Spleen (tissue), 11 donors: Measurements from ENCODE around the gene NR1H3. TPM values are rescaled to one million over a fixed set of nuclear protein-coding genes. Genes with fewer than 3 reads are reported as not detected.

Source experiments
- DNase-seq: peaks from one replicate; pipeline ENCODE4 v3.0.0-alpha.2; 2020
- H3K27ac ChIP-seq, 8 donors: fragments of 200-600 bp; sonication (generic) in 7 of 8; 1 replicate in 4 of 8; 2 replicates in 4 of 8; pipeline versions ENCODE4 v1.5.0 to v1.8.0; 2016 to 2021; ENCODE audit warnings: inconsistent platforms in 4 of 8, mild to moderate bottlenecking in 4 of 8, moderate library complexity in 1 of 8
- H3K27me3 ChIP-seq, 7 donors: fragments of 200-600 bp; sonication (generic) in 6 of 7; replicated peaks in 1 of 7; 1 replicate in 4 of 7; 2 replicates in 3 of 7; pipeline versions ENCODE4 v1.5.0 to v1.8.0; 2016 to 2021; ENCODE audit warnings: inconsistent platforms in 3 of 7, mild to moderate bottlenecking in 1 of 7
- H3K36me3 ChIP-seq, 6 donors: fragments of 200-600 bp; sonication (generic) in 5 of 6; 1 replicate in 4 of 6; 2 replicates in 2 of 6; pipeline versions ENCODE4 v1.5.0 to v1.8.0; 2016 to 2021; ENCODE audit warnings: inconsistent platforms in 2 of 6
- H3K4me1 ChIP-seq, 6 donors: fragments of 200-600 bp; sonication (generic) in 5 of 6; 1 replicate in 3 of 6; 2 replicates in 3 of 6; pipeline versions ENCODE4 v1.5.0 to v1.8.0; 2016 to 2021; ENCODE audit warnings: inconsistent platforms in 3 of 6
- H3K4me3 ChIP-seq, 8 donors: fragments of 200-600 bp; sonication (generic) in 7 of 8; 1 replicate in 4 of 8; 2 replicates in 4 of 8; pipeline versions ENCODE4 v1.5.0 to v1.8.0; 2016 to 2021; ENCODE audit warnings: inconsistent platforms in 4 of 8, mild to moderate bottlenecking in 4 of 8, moderate library complexity in 2 of 8
- H3K9me3 ChIP-seq, 8 donors: fragments of 200-600 bp; sonication (generic) in 7 of 8; 1 replicate in 4 of 8; 2 replicates in 4 of 8; pipeline versions ENCODE4 v1.5.0 to v1.8.0; 2016 to 2021; ENCODE audit warnings: inconsistent platforms in 4 of 8
- POLR2A ChIP-seq, 3 donors: fragments of 450-650 bp; IDR thresholded peaks; one replicate each; pipeline ENCODE4 v1.5.1; 2017; ENCODE audit warnings: antibody characterized with exemption in 3 of 3, mild to moderate bottlenecking in 1 of 3
- POLR2AphosphoS5 ChIP-seq, 3 donors: sonication (generic); formaldehyde crosslinking; IDR thresholded peaks; one replicate each; pipeline ENCODE4 v1.5.1; 2017; ENCODE audit warnings: antibody characterized with exemption in 3 of 3
- WGBS, 5 donors: extraction: QIAGEN DNeasy Blood & Tissue Kit in 3 of 5; methylation state at CpG; one replicate each; pipeline versions ENCODE4 v1.1.5 to v1.1.7; 2013 to 2018; 5-methylcytosine and 5-hydroxymethylcytosine counted together
- intact Hi-C: fragments of 100-400 bp; cut with DNase I; formaldehyde crosslinking; loops from one replicate; pipeline ENCODE4 v1.15.0; 2023; ENCODE audit warnings: low total_unique reads
- polyA plus RNA-seq, 3 donors: library from polyadenylated mRNA; stranded (reverse); fragments of 200-250 nt; gene quantifications; one replicate each; pipeline ENCODE4 v1.2.1, GENCODE V29; 2013
- total RNA-seq, 7 donors: library from RNA; depleted of rRNA in 3 of 7; stranded (reverse); fragments of >200 nt in 3 of 7; fragmentation: NEBNext Ultra II Directional in 4 of 7; extraction: Animal tissue kit (Norgen Biotek cat#: 25700) in 4 of 7; gene quantifications; one replicate each; pipeline versions ENCODE4 v1.1.0 to v1.2.1, GENCODE V29; 2016 to 2021
- TF ChIP-seq, protein P1 (sequence below), 11 experiments: fragments of 200-600 bp in 7 of 11; fragments of 450-650 bp in 4 of 11; sonication (generic) in 4 of 11; IDR thresholded peaks in 8 of 11; conservative IDR thresholded peaks in 3 of 11; 1 replicate in 7 of 11; 2 replicates in 4 of 11; pipeline versions ENCODE4 v1.4.0 to v1.8.0; 2016 to 2021; ENCODE audit warnings: antibody characterized with exemption in 11 of 11, inconsistent platforms in 4 of 11, mild to moderate bottlenecking in 1 of 11
- donor health status: healthy with polysubstance abuse.
- donor health status: DM: no; HTN: no; CAD: no; lungs with moderate emphysema.
- donor health status: DM: no; HTN: no; CAD: no.
- donor health status: Bipolar disorder and iron deficiency.
- donor health status: healthy.
- donor health status: DM: no; HTN: no; CAD: no.
- donor health status: DM: yes; HTN: yes; CAD: no.

The NR1H3 gene
- total and polyA plus RNA-seq, 10 donors, result 59.1 to 227 (median 123) TPM

DNA sequence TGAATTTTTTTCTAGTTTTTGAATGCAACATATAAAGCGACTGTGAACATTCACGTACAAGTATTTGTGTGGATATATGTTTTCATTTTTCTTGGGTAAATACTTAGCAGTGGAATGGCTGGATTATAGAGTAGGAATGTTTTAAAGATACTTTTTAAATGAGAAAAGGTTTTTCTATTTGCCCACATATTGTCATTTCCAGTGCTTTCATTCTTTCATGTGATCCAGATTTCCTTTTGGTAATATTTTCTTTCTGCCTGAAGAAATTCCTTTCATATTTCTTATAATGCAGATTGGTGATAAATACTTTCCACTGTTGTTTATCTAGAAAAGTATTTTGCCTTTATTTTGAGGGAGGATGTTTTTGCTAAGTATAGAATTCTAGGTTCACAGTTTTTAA lies 35.1 kb upstream of the NR1H3 start:
- 93 to 98% (median 96%) methylated on average over 2 of the region's 2 CpGs for WGBS, 5 donors
- H3K36me3 ChIP-seq, result peaks cover 0 to 97% (median 22%) of the 10 kb centered on the region in 6 donors

DNA sequence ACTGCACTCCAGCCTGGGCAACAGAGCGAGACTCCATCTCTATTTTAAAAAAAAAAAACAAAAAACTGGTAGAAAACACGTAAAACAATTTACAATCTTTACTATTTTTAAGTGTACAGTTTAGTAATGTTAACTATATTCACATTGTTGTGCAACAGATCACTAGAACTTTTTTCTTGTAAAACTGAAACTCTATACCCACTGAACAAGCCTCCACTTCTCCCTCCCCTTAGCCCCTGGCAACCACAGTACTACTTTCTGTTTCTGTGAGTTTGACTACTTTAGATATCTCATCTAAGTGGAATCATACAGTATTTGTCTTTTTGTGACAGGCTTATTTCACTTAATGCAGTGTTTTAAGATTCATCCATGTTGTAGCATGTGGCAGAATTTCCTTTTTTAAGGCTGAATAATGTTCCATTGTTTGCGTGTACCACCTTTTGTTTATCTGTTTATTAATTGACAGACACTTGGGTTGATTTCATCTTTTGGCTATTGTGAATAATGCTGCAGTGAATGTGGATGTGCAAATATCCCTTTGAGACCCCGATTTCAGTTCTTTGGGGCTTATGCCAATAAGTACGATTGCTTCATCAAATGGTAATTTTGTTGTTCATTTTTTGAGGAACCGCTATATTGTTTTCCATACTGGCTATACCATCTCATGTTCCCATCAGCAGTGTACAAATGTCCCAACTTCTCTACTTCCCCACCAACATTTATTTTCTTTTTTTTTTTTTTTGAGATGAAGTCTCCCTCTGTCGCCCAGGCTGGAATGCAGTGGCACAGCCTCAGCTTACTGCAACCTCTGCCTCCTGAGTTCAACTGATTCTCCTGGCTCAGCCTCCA lies 32.0 kb upstream of the NR1H3 start:
- intact Hi-C loops, result no loop called here
- peaks cover 0 to 95% (median 18%) of the 10 kb centered on the region in 6 donors for H3K36me3 ChIP-seq
- peak overlapping the region in 6 of 8 donors; percentile 0 to 73 (median 53) for H3K27ac ChIP-seq
- no peaks in the 10 kb centered on the region for H3K9me3 ChIP-seq
- TF ChIP-seq, protein P1, sequence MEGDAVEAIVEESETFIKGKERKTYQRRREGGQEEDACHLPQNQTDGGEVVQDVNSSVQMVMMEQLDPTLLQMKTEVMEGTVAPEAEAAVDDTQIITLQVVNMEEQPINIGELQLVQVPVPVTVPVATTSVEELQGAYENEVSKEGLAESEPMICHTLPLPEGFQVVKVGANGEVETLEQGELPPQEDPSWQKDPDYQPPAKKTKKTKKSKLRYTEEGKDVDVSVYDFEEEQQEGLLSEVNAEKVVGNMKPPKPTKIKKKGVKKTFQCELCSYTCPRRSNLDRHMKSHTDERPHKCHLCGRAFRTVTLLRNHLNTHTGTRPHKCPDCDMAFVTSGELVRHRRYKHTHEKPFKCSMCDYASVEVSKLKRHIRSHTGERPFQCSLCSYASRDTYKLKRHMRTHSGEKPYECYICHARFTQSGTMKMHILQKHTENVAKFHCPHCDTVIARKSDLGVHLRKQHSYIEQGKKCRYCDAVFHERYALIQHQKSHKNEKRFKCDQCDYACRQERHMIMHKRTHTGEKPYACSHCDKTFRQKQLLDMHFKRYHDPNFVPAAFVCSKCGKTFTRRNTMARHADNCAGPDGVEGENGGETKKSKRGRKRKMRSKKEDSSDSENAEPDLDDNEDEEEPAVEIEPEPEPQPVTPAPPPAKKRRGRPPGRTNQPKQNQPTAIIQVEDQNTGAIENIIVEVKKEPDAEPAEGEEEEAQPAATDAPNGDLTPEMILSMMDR (IDR thresholded peaks at IDR 0.05 in 8 of 11, conservative IDR thresholded peaks at IDR 0.05 in 3 of 11), result no peak
- TF ChIP-seq POLR2A (IDR thresholded peaks at IDR 0.05) (no peak), POLR2AphosphoS5 (IDR thresholded peaks at IDR 0.05) (no peak)
- WGBS, 5 donors, result 79 to 90% (median 85%) methylated on average over 7 of the region's 7 CpGs
- no peak overlapping the region for H3K4me3 ChIP-seq
- H3K4me1 ChIP-seq, result peaks cover 0 to 31% (median 7%) of the 10 kb centered on the region in 6 donors
- DNase-seq, result no peak
- H3K27me3 ChIP-seq, result no peaks in the 10 kb centered on the region

More for the DNA sequence above, 35.1 kb upstream of the NR1H3 start:
- Histone ChIP-seq H3K4me3 (no peak overlapping the region), H3K27me3 (no peaks in the 10 kb centered on the region), H3K27ac (no peak overlapping the region), H3K4me1 (peaks cover 7 to 62% (median 25%) of the 10 kb centered on the region in 6 donors), H3K9me3 (no peaks in the 10 kb centered on the region)
- intact Hi-C loops, result no loop called here
- DNase-seq, result no peak
- TF ChIP-seq POLR2A (IDR thresholded peaks at IDR 0.05), result no peak
- TF ChIP-seq POLR2AphosphoS5 (IDR thresholded peaks at IDR 0.05), result no peak
- TF ChIP-seq, protein P1 (IDR thresholded peaks at IDR 0.05 in 8 of 11, conservative IDR thresholded peaks at IDR 0.05 in 3 of 11), result no peak

DNA sequence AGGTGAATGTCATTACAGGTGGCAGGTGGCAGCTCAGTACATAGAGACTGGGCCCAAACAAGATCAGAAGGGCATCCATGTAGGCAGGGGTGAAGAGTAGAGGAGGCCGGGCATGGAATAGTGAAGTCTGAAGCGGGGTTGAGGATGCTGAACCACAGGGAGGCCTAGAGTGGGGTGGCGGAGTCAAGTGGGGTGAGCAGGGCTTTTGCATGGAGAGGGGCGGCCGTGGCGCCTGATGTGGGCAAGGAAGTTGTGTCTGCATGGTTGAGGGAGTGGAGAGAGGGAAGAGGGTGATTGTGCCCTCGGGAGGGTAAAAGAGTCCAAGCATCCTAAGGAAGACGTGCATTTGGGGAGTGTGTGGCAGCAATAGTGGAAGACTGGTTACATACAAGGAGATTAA lies 28.6 kb upstream of the NR1H3 start:
- peaks cover 0 to 87% (median 5%) of the 10 kb centered on the region in 6 donors for H3K36me3 ChIP-seq
- H3K27ac ChIP-seq, result no peak overlapping the region
- H3K4me3 ChIP-seq, result no peak overlapping the region
- 93 to 96% (median 94%) methylated on average over 8 of the region's 8 CpGs for WGBS, 5 donors
- peaks cover 0 to 25% (median 6%) of the 10 kb centered on the region in 6 donors for H3K4me1 ChIP-seq
- intact Hi-C loops, result no loop called here
- no peak for DNase-seq
- no peaks in the 10 kb centered on the region for H3K27me3 ChIP-seq
- H3K9me3 ChIP-seq, result no peaks in the 10 kb centered on the region
- TF ChIP-seq POLR2AphosphoS5 (IDR thresholded peaks at IDR 0.05) (no peak), POLR2A (IDR thresholded peaks at IDR 0.05) (no peak)
- TF ChIP-seq, protein P1 (IDR thresholded peaks at IDR 0.05 in 8 of 11, conservative IDR thresholded peaks at IDR 0.05 in 3 of 11), result no peak

DNA sequence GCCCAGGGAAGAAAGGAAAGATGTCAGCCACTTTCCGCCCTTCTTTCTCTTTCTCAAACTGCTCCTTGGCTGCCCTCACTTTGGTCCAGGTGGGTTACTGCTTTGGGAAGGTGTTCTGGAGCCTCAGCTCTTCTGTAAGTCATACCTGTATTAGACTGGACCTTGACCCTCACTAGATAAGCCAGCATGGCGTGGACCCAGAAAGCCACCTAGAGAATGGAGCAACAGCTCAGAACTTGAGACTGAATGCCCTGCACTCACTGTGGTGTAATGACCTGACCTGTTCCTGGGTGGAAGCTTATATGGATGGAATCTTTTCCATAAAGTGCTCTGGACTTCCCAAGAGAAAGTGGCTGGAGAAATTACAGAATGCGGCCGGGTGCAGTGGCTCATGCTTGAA lies 24.7 kb upstream of the NR1H3 start:
- Histone ChIP-seq H3K27me3 (no peaks in the 10 kb centered on the region), H3K27ac (no peak overlapping the region), H3K9me3 (no peaks in the 10 kb centered on the region), H3K36me3 (peaks cover 0 to 88% (median 12%) of the 10 kb centered on the region in 6 donors), H3K4me1 (no peaks in the 10 kb centered on the region), H3K4me3 (no peak overlapping the region)
- 90 to 98% (median 96%) methylated on average over 4 of the region's 4 CpGs for WGBS, 5 donors
- intact Hi-C loops, result no loop called here
- DNase-seq, result no peak
- TF ChIP-seq, protein P1 (IDR thresholded peaks at IDR 0.05 in 8 of 11, conservative IDR thresholded peaks at IDR 0.05 in 3 of 11), result no peak
- TF ChIP-seq POLR2AphosphoS5 (IDR thresholded peaks at IDR 0.05) (no peak), POLR2A (IDR thresholded peaks at IDR 0.05) (no peak)
